ENCODE data around the gene MAOB.

GRCh38 chrX:43881410-43882293 lies 598 bp downstream of the MAOB start:
- TF ChIP-seq EZH2 (IDR thresholded peaks at IDR 0.05; ENCODE audit: insufficient read depth, poor library complexity, severe bottlenecking) (no peak), EZH2phosphoT487 (IDR thresholded peaks at IDR 0.05; ENCODE audit: insufficient read depth, low read depth) (no peak)
